GM19023 (cell line): Measurements from ENCODE around the gene CAMK2N1.

Experiments used
- ATAC-seq: cut with Tn5 transposase; IDR thresholded peaks from one replicate; pipeline ENCODE4 v1.9.1; 2021; ENCODE audit warnings: mild to moderate bottlenecking, moderate library complexity; ENCODE audit not compliant: unreplicated experiment

CAMK2N1 gene

GRCh38 chr1:20479840-20480239 is 6.2 kb downstream of the CAMK2N1 start:
- no peak for ATAC-seq

GRCh38 chr1:20478057-20478635 is 7.9 kb downstream of the CAMK2N1 start:
- no peak for ATAC-seq

GRCh38 chr1:20477348-20478056 is 8.5 kb downstream of the CAMK2N1 start:
- ATAC-seq, result no peak

GRCh38 chr1:20476265-20477038 is 9.6 kb downstream of the CAMK2N1 start:
- no peak for ATAC-seq

GRCh38 chr1:20474996-20475395 is 11.0 kb downstream of the CAMK2N1 start:
- ATAC-seq, result no peak

- ATAC-seq, result no peak
Observed at GRCh38 chr1:20474333-20474975, 11.6 kb downstream of the CAMK2N1 start.

DNA sequence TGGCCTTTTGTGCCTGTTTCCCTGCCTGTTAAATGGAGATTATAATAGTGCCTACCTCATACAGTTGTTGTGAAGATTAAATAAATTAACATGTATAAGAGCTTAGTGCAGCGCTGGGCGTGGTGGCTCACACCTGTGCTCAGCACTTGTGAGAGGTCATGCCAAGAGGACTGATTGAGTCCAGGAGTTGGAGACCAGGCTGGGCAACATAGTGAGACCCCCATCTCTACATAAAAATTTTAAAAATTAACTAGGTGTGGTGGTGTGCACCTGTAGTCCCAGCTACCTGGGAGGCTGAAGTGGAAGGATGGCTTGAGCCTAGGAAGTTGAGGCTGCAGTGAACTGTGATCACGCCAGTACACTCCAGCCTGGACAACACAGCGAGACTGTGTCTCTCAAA is 12.1 kb downstream of the CAMK2N1 start:
- no peak for ATAC-seq

DNA sequence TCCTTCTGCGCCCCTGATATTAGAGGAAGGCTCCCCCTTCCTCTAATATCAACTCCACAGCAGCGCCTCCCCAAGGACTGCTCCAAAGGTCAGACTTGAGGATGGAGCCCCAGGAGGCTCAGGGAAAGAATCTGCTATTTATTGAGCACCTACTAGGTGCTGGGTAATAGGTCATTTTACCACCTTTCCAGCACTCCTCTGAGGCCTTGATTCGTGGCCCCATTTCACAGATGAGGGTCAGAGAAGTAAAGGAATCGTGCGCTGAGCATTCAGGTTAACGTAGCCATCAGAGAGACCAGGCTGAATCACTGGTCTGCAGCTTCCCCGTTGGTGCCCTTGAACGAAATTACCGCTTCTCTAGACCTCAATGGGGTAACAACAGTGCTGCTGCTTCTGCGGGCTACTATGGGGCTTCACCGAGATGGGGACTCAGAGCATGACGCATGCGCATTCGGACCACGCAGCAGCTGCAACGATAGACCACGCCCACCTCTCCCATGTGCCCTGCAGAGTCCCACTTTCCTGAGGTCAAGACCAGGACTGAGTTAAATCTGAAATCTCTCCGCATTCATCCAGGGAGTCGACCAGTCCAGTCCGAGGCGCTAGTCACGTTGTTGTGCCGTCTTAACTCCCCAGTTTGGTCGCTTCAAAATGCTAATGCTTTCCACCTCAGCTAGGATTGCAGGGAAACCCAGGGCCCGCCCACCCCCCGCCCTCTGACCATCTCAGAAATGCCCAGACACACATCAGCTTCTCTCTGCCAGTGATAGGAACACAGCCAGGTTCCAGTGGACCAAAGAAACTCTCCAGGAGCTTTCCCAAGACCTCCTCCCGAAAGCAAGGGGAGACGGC is 12.9 kb downstream of the CAMK2N1 start:
- no peak for ATAC-seq

GRCh38 chr1:20472121-20472520 is 13.9 kb downstream of the CAMK2N1 start:
- no peak for ATAC-seq

- no peak for ATAC-seq
Observed at GRCh38 chr1:20470194-20470593, 15.8 kb downstream of the CAMK2N1 start.

DNA sequence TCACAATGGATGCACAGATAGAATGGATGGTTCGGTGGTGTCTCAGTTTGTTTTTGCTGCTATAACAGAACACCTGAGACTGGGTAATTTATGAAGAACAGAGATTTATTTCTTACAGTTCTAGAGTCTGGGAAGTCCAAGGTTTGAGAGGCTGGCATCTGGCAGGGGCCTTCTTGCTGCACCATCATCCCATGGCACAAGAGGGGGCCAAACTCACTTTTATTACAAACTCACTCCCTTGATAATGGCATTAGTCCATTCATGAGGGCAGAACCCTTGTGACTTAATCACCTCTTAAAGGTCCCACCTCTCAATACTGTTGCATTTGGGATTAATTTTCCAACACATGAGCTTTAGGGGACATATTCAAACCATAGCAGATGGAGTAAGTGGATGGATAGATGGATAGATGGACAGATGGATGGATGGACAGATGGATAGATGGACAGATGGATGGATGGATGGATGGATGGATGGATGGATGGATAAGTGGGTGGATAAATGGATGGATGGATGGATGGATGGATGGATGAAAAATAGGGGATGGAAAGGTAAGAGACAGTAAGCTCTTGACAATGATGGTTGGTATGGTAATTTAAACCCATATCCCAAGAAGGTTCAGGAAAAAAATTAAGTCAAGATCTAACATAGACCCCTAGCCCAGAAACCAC is 16.5 kb downstream of the CAMK2N1 start:
- ATAC-seq, result no peak

DNA sequence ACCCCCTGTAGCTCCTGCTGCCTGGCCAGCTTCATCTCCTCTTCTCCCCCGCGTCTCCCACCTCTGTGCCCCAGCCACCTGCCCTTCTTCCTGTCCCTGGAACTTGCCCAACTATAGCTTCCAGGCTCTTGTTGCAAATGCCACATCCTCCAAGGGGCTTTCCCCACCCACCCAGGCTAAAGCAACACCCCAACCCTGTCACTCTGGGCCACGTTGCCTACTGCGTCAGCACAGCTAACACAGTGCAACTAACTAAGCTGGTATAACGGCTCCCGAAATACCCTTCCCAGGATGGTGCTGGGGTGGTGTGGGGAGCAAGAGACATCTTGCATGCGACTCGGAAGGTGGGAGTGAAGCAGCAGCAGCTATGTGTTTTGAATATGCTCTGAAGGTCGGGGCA is 19.7 kb downstream of the CAMK2N1 start:
- no peak for ATAC-seq

- no peak for ATAC-seq
Observed at GRCh38 chr1:20465187-20465586, 20.8 kb downstream of the CAMK2N1 start.

DNA sequence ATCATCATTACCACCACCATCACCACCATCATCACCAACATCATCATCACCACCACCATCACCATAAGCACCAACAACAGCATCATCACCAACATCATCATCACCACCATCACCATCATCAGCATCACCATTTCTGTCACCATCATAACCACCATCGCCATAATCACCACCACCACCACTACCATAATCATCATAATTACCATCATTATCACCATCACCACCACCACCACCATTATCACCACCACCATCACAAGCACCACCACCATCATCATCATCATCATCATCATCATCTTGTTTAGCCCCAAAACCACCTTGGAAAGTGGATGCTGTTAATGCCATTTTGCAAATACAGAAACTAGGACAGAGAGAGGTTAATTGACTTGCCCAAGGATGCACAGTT is 22.5 kb downstream of the CAMK2N1 start:
- ATAC-seq, result no peak

DNA sequence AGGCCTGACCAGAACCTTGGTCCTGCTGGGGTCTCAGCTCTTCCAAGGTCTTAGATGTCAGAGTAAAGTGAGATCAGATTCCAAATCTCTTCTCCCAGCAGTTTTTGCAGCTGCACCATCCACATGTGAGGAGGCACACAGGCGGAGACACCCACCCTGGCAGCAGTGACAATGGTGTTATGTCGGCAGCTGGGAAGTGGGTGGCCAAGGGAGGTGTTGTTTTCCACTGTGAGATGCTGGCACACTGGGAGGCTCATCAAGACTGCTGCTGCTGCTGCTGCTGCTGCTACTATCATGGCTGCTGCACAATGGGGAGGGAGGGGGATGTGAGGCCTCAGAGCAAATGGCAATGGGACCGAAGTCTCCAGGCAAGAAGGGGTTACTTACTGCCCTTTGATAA is 23.6 kb downstream of the CAMK2N1 start:
- ATAC-seq, result no peak

DNA sequence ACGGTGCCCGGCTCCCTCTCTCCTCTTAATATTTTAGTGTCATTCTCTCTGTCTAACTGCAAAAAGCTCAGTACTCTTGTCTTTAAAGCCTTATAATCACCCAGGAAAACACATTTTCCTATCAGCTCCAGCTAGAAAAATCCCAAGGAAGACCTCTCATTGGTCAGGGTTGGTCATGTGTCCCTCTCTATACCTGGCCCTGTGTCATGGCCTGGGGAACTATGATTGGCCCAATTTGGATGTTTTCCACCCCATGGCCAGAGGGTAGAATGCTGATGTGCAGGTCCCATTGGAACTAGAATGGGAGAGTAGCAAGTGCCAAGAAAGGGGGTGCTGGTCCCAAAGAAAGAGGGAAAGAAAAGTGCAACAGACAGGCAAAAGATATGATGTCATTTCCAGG is 27.3 kb downstream of the CAMK2N1 start:
- ATAC-seq, result no peak

DNA sequence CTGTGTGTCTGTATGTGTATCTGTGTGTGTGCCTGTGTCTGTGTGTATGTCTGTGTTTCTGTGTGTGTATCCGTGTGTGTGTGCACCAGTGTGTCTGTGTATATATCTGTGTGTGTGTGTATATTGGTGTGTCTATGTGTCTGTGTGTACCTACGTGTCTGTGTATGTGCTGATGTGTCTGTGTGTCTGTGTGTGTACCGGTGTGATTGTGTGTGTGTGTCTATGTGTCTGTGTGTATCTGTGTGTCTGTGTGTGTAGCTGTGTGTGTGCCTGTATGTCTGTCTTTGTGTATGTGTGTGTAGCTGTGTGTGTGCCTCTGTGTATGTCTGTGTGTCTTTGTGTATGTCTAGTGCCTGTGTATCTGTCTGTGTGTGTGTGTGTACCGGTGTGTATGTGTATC is 32.0 kb downstream of the CAMK2N1 start:
- ATAC-seq, result no peak

DNA sequence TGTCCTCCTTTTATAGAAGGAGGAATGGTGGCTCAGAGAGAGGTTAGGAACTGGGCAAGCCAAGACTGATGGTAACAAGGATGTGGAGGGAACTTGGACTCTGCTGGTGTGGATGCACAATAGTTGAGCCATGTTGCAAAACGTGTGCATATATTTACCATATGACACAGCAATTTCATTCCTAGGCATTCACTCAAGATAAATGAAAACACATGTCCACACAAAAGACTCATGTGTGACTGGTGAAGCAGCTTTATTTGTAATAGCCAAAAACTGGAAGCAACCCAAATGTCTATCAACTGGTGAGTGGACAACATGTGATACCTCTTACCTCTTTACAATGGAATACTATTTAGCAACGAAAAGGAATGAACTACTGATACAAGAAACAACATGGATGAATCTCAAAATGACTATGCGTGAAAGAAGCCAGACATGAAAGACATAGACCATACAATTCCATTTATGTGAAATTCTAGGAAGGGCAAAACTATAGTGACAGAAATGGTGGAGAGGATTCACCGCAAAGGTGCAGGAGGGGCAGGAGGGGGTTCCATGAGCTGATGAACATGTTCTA is 36.2 kb downstream of the CAMK2N1 start:
- no peak for ATAC-seq

DNA sequence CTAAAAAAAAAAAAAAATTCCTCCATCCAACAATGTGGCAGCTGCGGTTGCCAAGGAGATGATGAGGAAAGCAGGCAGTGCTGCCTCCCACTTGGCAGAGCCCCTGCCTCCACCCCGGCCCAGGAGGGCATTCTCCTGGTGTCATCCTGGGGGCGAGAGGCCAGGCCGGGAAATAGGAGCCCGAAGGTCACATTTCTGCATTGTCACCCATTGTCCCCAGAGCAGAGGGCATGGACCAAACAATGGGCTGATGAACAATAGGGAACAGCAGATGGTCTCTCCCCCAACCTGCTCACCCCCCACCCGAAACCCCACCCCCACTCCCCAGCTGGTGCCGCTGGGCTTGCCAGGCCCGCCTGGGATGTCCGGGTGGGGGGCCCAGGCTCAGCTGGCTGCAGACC is 37.3 kb downstream of the CAMK2N1 start:
- ATAC-seq, result no peak

DNA sequence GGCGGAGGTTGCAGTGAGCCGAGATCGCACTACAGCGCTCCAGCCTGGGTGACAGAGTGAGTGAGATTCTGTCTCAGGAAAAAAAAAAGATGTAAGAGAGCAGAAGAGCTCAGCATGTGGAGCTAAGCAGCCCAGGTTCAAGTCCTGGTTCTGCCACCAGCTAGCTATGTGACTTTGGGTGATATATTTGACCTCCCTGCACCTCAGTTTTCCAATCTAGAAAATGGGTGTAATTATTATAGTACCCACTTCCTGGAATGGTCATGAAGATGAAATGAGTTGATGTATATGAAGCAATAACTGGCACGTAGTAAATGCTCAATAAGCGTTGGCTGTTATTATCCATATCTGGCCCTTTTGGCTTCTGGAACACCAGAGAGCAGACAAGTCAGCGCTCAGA is 38.2 kb downstream of the CAMK2N1 start:
- ATAC-seq, result no peak
